Smooth muscle cell (in vitro differentiated cells): ENCODE data around the gene MAST3. TPM values are rescaled to one million over a fixed set of nuclear protein-coding genes. Genes with fewer than 3 reads are reported as not detected.
"Not testable (repeated sequence)": the region's sequence is repeated elsewhere in the genome, so short reads cannot be mapped to it uniquely, and the experiment has no call there.

Experiments
- DNase-seq: peaks from one replicate; lab custom pipeline; 2025; ENCODE audit not compliant: unreplicated experiment; lab: John Stamatoyannopoulos, UW
- H2AFZ ChIP-seq: fragments of 200-600 bp; sonication (generic); 2 replicates; pipeline ENCODE4 v1.6.0; 2016; ENCODE audit warnings: antibody characterized with exemption, low read depth, mild to moderate bottlenecking
- H3F3A ChIP-seq: fragments of 200-600 bp; sonication (generic); 2 replicates; pipeline ENCODE4 v1.6.0; 2017; ENCODE audit warnings: antibody characterized with exemption, low read depth
- H3K27ac ChIP-seq: fragments of 200-600 bp; sonication (generic); 2 replicates; pipeline ENCODE4 v1.5.1; 2016; ENCODE audit warnings: low read depth, mild to moderate bottlenecking
- H3K27me3 ChIP-seq: fragments of 200-600 bp; sonication (generic); 2 replicates; pipeline ENCODE4 v1.6.1; 2016; ENCODE audit warnings: low read depth, mild to moderate bottlenecking
- H3K36me3 ChIP-seq: fragments of 200-600 bp; sonication (generic); 2 replicates; pipeline ENCODE4 v1.5.1; 2016; ENCODE audit warnings: low read depth
- H3K4me1 ChIP-seq: fragments of 200-600 bp; sonication (generic); 2 replicates; pipeline ENCODE4 v1.5.1; 2016; ENCODE audit warnings: low read depth
- H3K4me2 ChIP-seq: fragments of 200-600 bp; sonication (generic); 2 replicates; pipeline ENCODE4 v1.6.0; 2016; ENCODE audit warnings: mild to moderate bottlenecking
- H3K4me3 ChIP-seq: fragments of 200-600 bp; sonication (generic); 2 replicates; pipeline ENCODE4 v1.5.1; 2016; ENCODE audit warnings: mild to moderate bottlenecking
- H3K79me2 ChIP-seq: fragments of 200-600 bp; sonication (generic); 2 replicates; pipeline ENCODE4 v1.6.0; 2016; ENCODE audit warnings: low read depth, mild to moderate bottlenecking
- H3K9ac ChIP-seq: fragments of 200-600 bp; sonication (generic); 2 replicates; pipeline ENCODE4 v1.6.0; 2016; ENCODE audit warnings: low read depth
- H3K9me3 ChIP-seq: fragments of 200-600 bp; sonication (generic); replicated peaks from 2 replicates; pipeline ENCODE4 v1.5.1; 2016; ENCODE audit warnings: low read depth
- H4K20me1 ChIP-seq: fragments of 200-600 bp; sonication (generic); 2 replicates; pipeline ENCODE4 v1.6.0; 2016; ENCODE audit warnings: low read depth
- WGBS: methylation state at CpG from one replicate; pipeline ENCODE4 v1.1.7; 2016; ENCODE audit warnings: low lambda C conversion rate; 5-methylcytosine and 5-hydroxymethylcytosine counted together
- polyA plus RNA-seq: library from polyadenylated mRNA; unstranded; fragments of >200 nt; fragmentation: Nextera tagmentation; extraction: Ambion mirVana; gene quantifications from 2 replicates; pipeline ENCODE4 v1.2.1, GENCODE V29; 2016
- total RNA-seq: library from RNA; depleted of rRNA; stranded (reverse); fragments of >200 nt; gene quantifications from 2 replicates; pipeline ENCODE4 v1.2.3, GENCODE V29; 2014
- TF ChIP-seq, protein P1 (sequence below): fragments of 200-600 bp; sonication (generic); IDR thresholded peaks from 2 replicates; pipeline ENCODE4 v1.5.1; 2017; ENCODE audit warnings: borderline replicate concordance, mild to moderate bottlenecking, antibody characterized with exemption; ENCODE audit not compliant: insufficient read depth, poor library complexity, severe bottlenecking

Gene MAST3
- total and polyA plus RNA-seq, 2 experiments from 2014 or later: 4.3 TPM

DNA sequence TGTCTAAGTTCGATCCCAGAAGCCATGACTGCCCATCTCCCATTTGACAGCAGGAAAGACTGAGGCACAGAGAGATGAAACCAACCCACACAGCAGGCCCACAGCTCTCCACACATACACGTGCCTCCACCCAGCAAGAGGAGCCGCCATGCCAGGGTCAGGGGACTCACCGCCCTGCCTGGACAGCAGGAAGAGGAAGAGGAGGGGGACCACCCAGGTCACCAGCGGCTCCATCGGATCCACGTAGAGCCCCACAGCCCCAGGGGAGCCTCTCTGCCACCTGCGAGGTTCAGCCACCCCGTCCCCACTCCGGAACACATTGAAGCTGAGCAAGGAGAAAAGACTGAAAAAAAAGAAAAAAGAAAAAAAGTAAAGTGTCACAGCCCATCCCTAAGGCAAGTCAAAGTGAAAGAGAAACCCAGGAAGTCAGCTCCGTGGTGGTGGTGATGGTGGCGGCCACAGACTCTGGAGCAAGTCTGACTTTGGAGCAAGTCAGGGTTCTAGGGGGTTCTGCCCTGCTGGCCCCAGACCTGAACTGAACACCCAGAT is 10.9 kb upstream of the MAST3 start, which contains the start of gene IL12RB1:
Gene IL12RB1 (minus strand): TSS at position 345 of the 549 bp plus-strand sequence. CDS start 111 bp downstream, at position 234.
- H3K9ac ChIP-seq: no peak within 1 kb of the TSS
- no peak within 1 kb of the TSS for H3K4me2 ChIP-seq
- no peaks in the 10 kb centered on the region for H3K36me3 ChIP-seq
- no peak within 1 kb of the TSS for H2AFZ ChIP-seq
- no peak for DNase-seq
- H3K79me2 ChIP-seq: no peaks in the 10 kb centered on the region
- no peaks in the 10 kb centered on the region for H3K9me3 ChIP-seq
- TF ChIP-seq, protein P1, sequence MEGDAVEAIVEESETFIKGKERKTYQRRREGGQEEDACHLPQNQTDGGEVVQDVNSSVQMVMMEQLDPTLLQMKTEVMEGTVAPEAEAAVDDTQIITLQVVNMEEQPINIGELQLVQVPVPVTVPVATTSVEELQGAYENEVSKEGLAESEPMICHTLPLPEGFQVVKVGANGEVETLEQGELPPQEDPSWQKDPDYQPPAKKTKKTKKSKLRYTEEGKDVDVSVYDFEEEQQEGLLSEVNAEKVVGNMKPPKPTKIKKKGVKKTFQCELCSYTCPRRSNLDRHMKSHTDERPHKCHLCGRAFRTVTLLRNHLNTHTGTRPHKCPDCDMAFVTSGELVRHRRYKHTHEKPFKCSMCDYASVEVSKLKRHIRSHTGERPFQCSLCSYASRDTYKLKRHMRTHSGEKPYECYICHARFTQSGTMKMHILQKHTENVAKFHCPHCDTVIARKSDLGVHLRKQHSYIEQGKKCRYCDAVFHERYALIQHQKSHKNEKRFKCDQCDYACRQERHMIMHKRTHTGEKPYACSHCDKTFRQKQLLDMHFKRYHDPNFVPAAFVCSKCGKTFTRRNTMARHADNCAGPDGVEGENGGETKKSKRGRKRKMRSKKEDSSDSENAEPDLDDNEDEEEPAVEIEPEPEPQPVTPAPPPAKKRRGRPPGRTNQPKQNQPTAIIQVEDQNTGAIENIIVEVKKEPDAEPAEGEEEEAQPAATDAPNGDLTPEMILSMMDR: no peak
- no peak within 1 kb of the TSS for H3K4me3 ChIP-seq
- H3K27me3 ChIP-seq: no peaks in the 10 kb centered on the region
- H3K4me1 ChIP-seq: no peaks in the 10 kb centered on the region
- 78% methylated on average over 12 of the region's 12 CpGs for WGBS
- no peaks in the 10 kb centered on the region for H4K20me1 ChIP-seq
- no peak within 1 kb of the TSS for H3K27ac ChIP-seq
- no peaks in the 10 kb centered on the region for H3F3A ChIP-seq

DNA sequence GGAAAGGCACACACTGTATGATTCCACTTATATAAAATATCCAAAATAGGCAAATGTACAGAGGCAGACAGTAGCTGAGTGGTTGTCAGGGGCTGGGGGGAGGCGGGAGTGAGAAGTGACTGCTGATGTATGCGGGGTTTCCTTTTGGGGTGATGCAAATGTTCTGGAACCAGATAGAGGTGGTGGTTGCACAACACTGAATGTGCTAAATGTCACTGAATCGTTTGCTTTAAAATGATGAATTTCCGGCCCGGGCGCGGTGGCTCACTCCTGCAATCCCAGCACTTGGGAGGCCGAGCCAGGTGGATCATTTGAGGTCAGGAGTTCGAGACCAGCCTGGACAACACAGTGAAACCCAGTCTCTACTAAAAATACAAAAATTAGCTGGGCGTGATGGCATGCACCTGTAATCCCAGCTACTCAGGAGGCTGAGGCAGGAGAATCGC is 8.5 kb upstream of the MAST3 start:
- not testable (repeated sequence) for H3K4me3 ChIP-seq, H3K4me1 ChIP-seq, H3K27ac ChIP-seq, DNase-seq, H3K4me2 ChIP-seq, H3K27me3 ChIP-seq, H4K20me1 ChIP-seq, H3K36me3 ChIP-seq, H3K9ac ChIP-seq, H3F3A ChIP-seq, H3K79me2 ChIP-seq, H2AFZ ChIP-seq, H3K9me3 ChIP-seq
- 94% methylated on average over 11 of the region's 11 CpGs for WGBS

DNA sequence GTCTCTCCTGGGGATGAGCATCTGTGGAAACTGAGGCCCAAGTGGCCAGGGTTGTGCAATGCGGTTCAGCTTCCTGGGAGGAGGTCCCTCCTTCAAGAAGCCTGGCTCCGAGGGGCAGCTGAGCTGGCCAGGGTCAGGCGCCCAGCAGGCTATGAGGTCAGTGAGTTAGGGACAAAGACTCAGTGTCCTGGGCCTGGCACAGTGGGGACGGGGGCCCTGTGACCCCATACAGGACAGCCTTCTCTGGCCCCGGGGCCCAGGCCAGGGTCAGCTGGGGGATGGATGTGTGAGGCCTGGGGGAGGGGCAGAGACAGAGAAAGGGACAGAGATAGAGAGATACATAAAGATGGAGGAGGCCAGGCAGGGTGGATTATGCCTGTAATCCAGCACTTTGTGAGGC is 7.9 kb upstream of the MAST3 start:
- 88% methylated on average over 5 of the region's 5 CpGs for WGBS
- no peak overlapping the region for H3K4me2 ChIP-seq
- no peaks in the 10 kb centered on the region for H3K79me2 ChIP-seq
- H2AFZ ChIP-seq: no peak overlapping the region
- DNase-seq: no peak
- H3K9me3 ChIP-seq: no peaks in the 10 kb centered on the region
- H3K4me3 ChIP-seq: no peak overlapping the region
- H3F3A ChIP-seq: no peaks in the 10 kb centered on the region
- H3K4me1 ChIP-seq: no peaks in the 10 kb centered on the region
- no peaks in the 10 kb centered on the region for H3K36me3 ChIP-seq
- no peaks in the 10 kb centered on the region for H3K27me3 ChIP-seq
- H3K9ac ChIP-seq: no peak overlapping the region
- H4K20me1 ChIP-seq: no peaks in the 10 kb centered on the region
- TF ChIP-seq, protein P1: no peak
- H3K27ac ChIP-seq: no peak overlapping the region

DNA sequence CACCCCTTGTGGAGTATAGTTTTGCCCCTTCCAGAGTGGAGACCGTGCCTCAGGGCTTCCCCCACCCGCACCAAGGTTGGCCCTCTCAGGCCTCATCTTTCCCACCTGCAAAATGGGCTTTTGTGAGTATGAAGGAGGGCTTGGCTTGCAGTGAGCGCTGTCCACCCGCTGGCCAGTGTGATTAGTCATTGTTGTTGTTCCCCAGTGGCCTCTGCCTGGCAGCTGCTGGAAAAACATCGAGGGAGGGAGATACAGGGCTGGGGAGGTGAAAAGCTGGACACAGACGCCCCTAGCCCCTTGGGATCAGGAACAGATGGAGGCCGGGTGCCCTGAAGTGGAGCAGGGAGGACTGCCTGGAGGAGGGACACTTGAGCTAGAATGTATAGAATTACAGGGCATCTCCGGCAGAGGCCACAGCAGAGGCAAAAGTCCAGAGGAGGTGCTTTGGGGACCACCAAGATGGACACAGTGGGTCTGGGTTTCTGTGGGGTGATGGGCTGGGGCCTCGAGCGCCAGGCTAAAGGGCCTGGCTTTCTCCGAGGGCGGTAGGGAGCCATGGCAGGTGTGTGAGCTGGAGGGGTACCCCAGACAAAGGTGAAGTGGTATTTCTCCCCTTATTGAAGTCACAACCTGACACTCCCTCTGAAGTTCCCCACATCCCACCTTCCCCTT is 6.9 kb upstream of the MAST3 start:
- no peak overlapping the region for H3K4me2 ChIP-seq
- H3K27me3 ChIP-seq: no peaks in the 10 kb centered on the region
- H4K20me1 ChIP-seq: no peaks in the 10 kb centered on the region
- no peak overlapping the region for H2AFZ ChIP-seq
- DNase-seq: no peak
- H3K4me1 ChIP-seq: no peaks in the 10 kb centered on the region
- H3K4me3 ChIP-seq: no peak overlapping the region
- no peak overlapping the region for H3K27ac ChIP-seq
- H3K9me3 ChIP-seq: no peaks in the 10 kb centered on the region
- no peaks in the 10 kb centered on the region for H3K36me3 ChIP-seq
- H3F3A ChIP-seq: no peaks in the 10 kb centered on the region
- no peak overlapping the region for H3K9ac ChIP-seq
- H3K79me2 ChIP-seq: no peaks in the 10 kb centered on the region
- 81% methylated on average over 10 of the region's 12 CpGs for WGBS
- TF ChIP-seq, protein P1: no peak
